ENCODE results near the gene PLAC8L1. TPM values are rescaled to one million over a fixed set of nuclear protein-coding genes. Genes with fewer than 3 reads are reported as not detected.

PLAC8L1 gene
- total and polyA plus RNA-seq, 7 donors: 0.36 to 0.82 TPM; not detected in 5

- no peaks in the 10 kb centered on the region for H3K27me3 ChIP-seq
- no peak for DNase-seq
- H3K9me3 ChIP-seq: no peaks in the 10 kb centered on the region
- intact Hi-C loops (cut with DNase I): no loop called here
- 75 to 81% methylated on average over 3 of the region's 3 CpGs for WGBS, 2 donors
- no peak overlapping the region for H3K4me3 ChIP-seq
- TF ChIP-seq POLR2A (IDR thresholded peaks at IDR 0.05) (no peak), POLR2AphosphoS5 (IDR thresholded peaks at IDR 0.05) (no peak), EP300 (IDR thresholded peaks at IDR 0.05) (no peak), CTCF (IDR thresholded peaks at IDR 0.05) (no peak)
- no peak overlapping the region for H3K27ac ChIP-seq
- H3K4me1 ChIP-seq: no peaks in the 10 kb centered on the region
- no peaks in the 10 kb centered on the region for H3K36me3 ChIP-seq
Observed at GRCh38 chr5:146051678-146052077, 53.7 kb downstream of the PLAC8L1 start.

- Histone ChIP-seq H3K9me3 (no peaks in the 10 kb centered on the region), H3K27ac (no peak overlapping the region), H3K36me3 (no peaks in the 10 kb centered on the region), H3K27me3 (no peaks in the 10 kb centered on the region), H3K4me1 (no peaks in the 10 kb centered on the region), H3K4me3 (no peak overlapping the region)
- TF ChIP-seq EP300 (IDR thresholded peaks at IDR 0.05) (no peak), CTCF (IDR thresholded peaks at IDR 0.05) (no peak), POLR2AphosphoS5 (IDR thresholded peaks at IDR 0.05) (no peak), POLR2A (IDR thresholded peaks at IDR 0.05) (no peak)
- WGBS, 2 donors: 85 to 90% methylated on average over 5 of the region's 5 CpGs
- no peak for DNase-seq
- intact Hi-C loops (cut with DNase I): no loop called here
Observed at GRCh38 chr5:146050086-146050485, 55.3 kb downstream of the PLAC8L1 start.

- no peaks in the 10 kb centered on the region for H3K9me3 ChIP-seq
- 76 to 85% methylated on average over 3 of the region's 3 CpGs for WGBS, 2 donors
- intact Hi-C loops (cut with DNase I): loop anchor here (5.0 kb wide), 1 partner anchor 1847 kb away; no protein-coding TSS in a partner anchor
Observed at GRCh38 chr5:146049704-146050026, 55.7 kb downstream of the PLAC8L1 start.

GRCh38 chr5:146048994-146049703 lies 56.2 kb downstream of the PLAC8L1 start:
- Histone ChIP-seq H3K27ac (no peak overlapping the region), H3K9me3 (no peaks in the 10 kb centered on the region), H3K4me3 (no peak overlapping the region), H3K36me3 (no peaks in the 10 kb centered on the region), H3K27me3 (no peaks in the 10 kb centered on the region), H3K4me1 (no peaks in the 10 kb centered on the region)
- TF ChIP-seq CTCF (IDR thresholded peaks at IDR 0.05): peak in 2 of 4 experiments; percentile 29 to 53
- no peak for TF ChIP-seq POLR2A (IDR thresholded peaks at IDR 0.05)
- TF ChIP-seq EP300 (IDR thresholded peaks at IDR 0.05): no peak
- intact Hi-C loops (cut with DNase I): loop anchor here (5.0 kb wide), 1 partner anchor 1847 kb away; no protein-coding TSS in a partner anchor
- WGBS, 2 donors: 37 to 71% methylated on average over 15 of the region's 15 CpGs
- DNase-seq: no peak

More at GRCh38 chr5:146049704-146050026, 55.7 kb downstream of the PLAC8L1 start:
- Histone ChIP-seq H3K27ac (no peak overlapping the region), H3K27me3 (no peaks in the 10 kb centered on the region), H3K4me3 (no peak overlapping the region), H3K4me1 (no peaks in the 10 kb centered on the region), H3K36me3 (no peaks in the 10 kb centered on the region)
- TF ChIP-seq CTCF (IDR thresholded peaks at IDR 0.05) (no peak), POLR2AphosphoS5 (IDR thresholded peaks at IDR 0.05) (no peak), POLR2A (IDR thresholded peaks at IDR 0.05) (no peak), EP300 (IDR thresholded peaks at IDR 0.05) (no peak)
- no peak for DNase-seq

GRCh38 chr5:146047396-146047795 lies 58.0 kb downstream of the PLAC8L1 start:
- no peak for TF ChIP-seq POLR2A (IDR thresholded peaks at IDR 0.05)
- TF ChIP-seq CTCF (IDR thresholded peaks at IDR 0.05): no peak
- no peak for TF ChIP-seq EP300 (IDR thresholded peaks at IDR 0.05)
- TF ChIP-seq POLR2AphosphoS5 (IDR thresholded peaks at IDR 0.05): no peak
- DNase-seq: no peak
- no peaks in the 10 kb centered on the region for H3K4me1 ChIP-seq
- H3K36me3 ChIP-seq: no peaks in the 10 kb centered on the region
- intact Hi-C loops (cut with DNase I): loop anchor here (5.0 kb wide), 1 partner anchor 1845 kb away; no protein-coding TSS in a partner anchor
- WGBS, 2 donors: 24 to 60% methylated on average over 4 of the region's 4 CpGs
- no peak overlapping the region for H3K27ac ChIP-seq
- no peaks in the 10 kb centered on the region for H3K27me3 ChIP-seq
- H3K9me3 ChIP-seq: no peaks in the 10 kb centered on the region
- no peak overlapping the region for H3K4me3 ChIP-seq
